Transverse colon (tissue), 4 donors: ENCODE data around the gene SEPTIN11. TPM values are rescaled to one million over a fixed set of nuclear protein-coding genes. Genes with fewer than 3 reads are reported as not detected.

Source experiments
- DNase-seq: peaks from one replicate; pipeline ENCODE4 v3.0.0-alpha.2; 2019
- H3K27ac ChIP-seq, 4 donors: fragments of 200-600 bp; sonication (generic); 2 replicates each; pipeline ENCODE4 v1.5.1; 2016 to 2018; ENCODE audit warnings: inconsistent platforms in 4 of 4
- H3K27me3 ChIP-seq: fragments of 200-600 bp; sonication (generic); 2 replicates; pipeline ENCODE4 v1.5.1; 2017; ENCODE audit warnings: inconsistent platforms
- H3K36me3 ChIP-seq, 4 donors: fragments of 200-600 bp; sonication (generic); 2 replicates each; pipeline ENCODE4 v1.5.1; 2017 to 2019; ENCODE audit warnings: inconsistent platforms in 4 of 4
- H3K4me1 ChIP-seq, 4 donors: fragments of 200-600 bp; sonication (generic); 2 replicates each; pipeline ENCODE4 v1.5.1; 2017 to 2020; ENCODE audit warnings: inconsistent platforms in 4 of 4
- H3K4me3 ChIP-seq, 4 donors: fragments of 200-600 bp; sonication (generic); 1 replicate in 1 of 4; 2 replicates in 3 of 4; pipeline versions ENCODE4 v1.5.1 to v1.6.1; 2017 to 2019; ENCODE audit warnings: inconsistent platforms in 4 of 4
- H3K9me3 ChIP-seq, 2 donors: fragments of 200-600 bp; sonication (generic); 2 replicates each; pipeline ENCODE4 v1.5.1; 2017 to 2019; ENCODE audit warnings: inconsistent platforms in 2 of 2
- CTCF ChIP-seq, 5 experiments: fragments of 200-600 bp in 3 of 5; fragments of 450-650 bp in 2 of 5; sonication (generic) in 3 of 5; IDR thresholded peaks; 1 replicate in 2 of 5; 2 replicates in 3 of 5; pipeline ENCODE4 v1.5.1; 2016 to 2017; ENCODE audit warnings: antibody characterized with exemption in 5 of 5, inconsistent platforms in 3 of 5, mild to moderate bottlenecking in 2 of 5, moderate library complexity in 1 of 5
- EP300 ChIP-seq: sonication (generic); formaldehyde crosslinking; IDR thresholded peaks from one replicate; pipeline ENCODE4 v1.6.1; 2017; ENCODE audit warnings: antibody characterized with exemption, low read depth
- POLR2A ChIP-seq: fragments of 450-650 bp; IDR thresholded peaks from one replicate; pipeline ENCODE4 v1.6.1; 2016; ENCODE audit warnings: antibody characterized with exemption, mild to moderate bottlenecking, moderate library complexity
- POLR2AphosphoS5 ChIP-seq, 3 donors: sonication (generic); formaldehyde crosslinking; IDR thresholded peaks; one replicate each; pipeline ENCODE4 v1.6.1; 2016; ENCODE audit warnings: antibody characterized with exemption in 3 of 3
- WGBS, 2 donors: methylation state at CpG; one replicate each; pipeline ENCODE4 v1.1.5; 2018; ENCODE audit warnings: low coverage in 1 of 2; 5-methylcytosine and 5-hydroxymethylcytosine counted together
- in situ Hi-C, 4 donors: fragments of 200-750 bp; cut with MboI; loops; one replicate each; pipeline versions ENCODE4 v1.15.0 to v1.15.1; 2017; ENCODE audit warnings: low sequenced_read_pairs in 3 of 4, low pct_ligation_motif_present in 1 of 4, low pct_unique_long_range_greater_than_20kb in 1 of 4
- intact Hi-C: fragments of 100-400 bp; cut with DNase I; formaldehyde crosslinking; loops from one replicate; pipeline ENCODE4 v1.15.1; 2023; ENCODE audit warnings: low total_unique reads
- total RNA-seq, 4 donors: library from RNA; depleted of rRNA; stranded (reverse); fragments of >200 nt; gene quantifications; one replicate each; pipeline ENCODE4 v1.1.0, GENCODE V29; 2016

Gene SEPTIN11
- total RNA-seq, 4 donors from 2014 or later: 48.6 to 127 (median 78.8) TPM

- Histone ChIP-seq H3K36me3 (no peaks in the 10 kb centered on the region), H3K9me3 (no peaks in the 10 kb centered on the region), H3K27ac (peak overlapping the region; percentile 55 to 68 (median 64)), H3K4me3 (no peak overlapping the region), H3K4me1 (peaks cover 27 to 89% (median 38%) of the 10 kb centered on the region in 4 donors), H3K27me3 (no peaks in the 10 kb centered on the region)
- in situ Hi-C loops: no loop called here
- DNase-seq: no peak
- WGBS, 2 donors: 80 to 90% methylated on average over 2 to 7 of the region's 7 CpGs
- intact Hi-C loops: no loop called here
- TF ChIP-seq POLR2AphosphoS5 (IDR thresholded peaks at IDR 0.05) (no peak), EP300 (no peak), CTCF (IDR thresholded peaks at IDR 0.05) (peak in 2 of 5 experiments; percentile 20 to 28), POLR2A (no peak)
Measured at GRCh38 chr4:76982638-76983584, 33.4 kb downstream of the SEPTIN11 start.

- Histone ChIP-seq H3K4me1 (peaks cover 27 to 89% (median 38%) of the 10 kb centered on the region in 4 donors), H3K36me3 (no peaks in the 10 kb centered on the region), H3K4me3 (no peak overlapping the region), H3K9me3 (no peaks in the 10 kb centered on the region), H3K27ac (peak overlapping the region; percentile 55 to 68 (median 64)), H3K27me3 (no peaks in the 10 kb centered on the region)
- DNase-seq: no peak
- in situ Hi-C loops: no loop called here
- TF ChIP-seq CTCF (IDR thresholded peaks at IDR 0.05): peak; percentile 11 to 31 (median 24)
- no peak for TF ChIP-seq POLR2AphosphoS5 (IDR thresholded peaks at IDR 0.05)
- TF ChIP-seq POLR2A: no peak
- no peak for TF ChIP-seq EP300
- 47 to 57% methylated on average over 3 of the region's 3 CpGs for WGBS, 2 donors
- intact Hi-C loops: no loop called here
Measured at GRCh38 chr4:76984127-76984526, 34.6 kb downstream of the SEPTIN11 start.

- TF ChIP-seq POLR2AphosphoS5 (IDR thresholded peaks at IDR 0.05) (peak in 2 of 3 donors; percentile 79 to 81), POLR2A (no peak), CTCF (IDR thresholded peaks at IDR 0.05) (no peak), EP300 (no peak)
- in situ Hi-C loops: no loop called here
- Histone ChIP-seq H3K4me3 (no peak overlapping the region), H3K4me1 (peaks cover 27 to 85% (median 34%) of the 10 kb centered on the region in 4 donors), H3K36me3 (no peaks in the 10 kb centered on the region), H3K9me3 (no peaks in the 10 kb centered on the region), H3K27me3 (no peaks in the 10 kb centered on the region), H3K27ac (peak overlapping the region; percentile 55 to 70 (median 67))
- peak; percentile 37 for DNase-seq
- intact Hi-C loops: no loop called here
- 54 to 65% methylated on average over 7 of the region's 7 CpGs for WGBS, 2 donors
Measured at GRCh38 chr4:76984788-76985211, 35.2 kb downstream of the SEPTIN11 start.

GRCh38 chr4:76987153-76987591, 37.6 kb downstream of the SEPTIN11 start:
- Histone ChIP-seq H3K27ac (peak overlapping the region; percentile 66 to 70 (median 69)), H3K27me3 (no peaks in the 10 kb centered on the region), H3K4me3 (no peak overlapping the region), H3K4me1 (peaks cover 27 to 69% (median 31%) of the 10 kb centered on the region in 4 donors), H3K36me3 (no peaks in the 10 kb centered on the region), H3K9me3 (no peaks in the 10 kb centered on the region)
- TF ChIP-seq POLR2A (no peak), EP300 (no peak), CTCF (IDR thresholded peaks at IDR 0.05) (no peak), POLR2AphosphoS5 (IDR thresholded peaks at IDR 0.05) (peak in 1 of 3 donors; percentile 39)
- DNase-seq: no peak
- intact Hi-C loops (no loop called here), in situ Hi-C loops (no loop called here)
- WGBS, 2 donors: 72 to 75% methylated on average over 5 of the region's 5 CpGs
